GM23338 (cell line): ENCODE data around the gene HSD3B7. TPM values are rescaled to one million over a fixed set of nuclear protein-coding genes. Genes with fewer than 3 reads are reported as not detected.

Experiments
- ATAC-seq: fragments of 200-7000 bp; cut with Tn5 transposase; 3 replicates; pipeline ENCODE4 v1.9.1; 2020
- DNase-seq: peaks from one replicate; pipeline ENCODE4 v3.0.0-alpha.2; 2015; ENCODE audit warnings: low spot score
- H2AFZ ChIP-seq: fragments of 200-600 bp; sonication (generic); 2 replicates; pipeline ENCODE4 v1.8.0; 2016; ENCODE audit warnings: antibody characterized with exemption, mild to moderate bottlenecking, moderate library complexity
- H3F3A ChIP-seq: fragments of 200-600 bp; sonication (generic); replicated peaks from 2 replicates; pipeline ENCODE4 v1.8.0; 2017; ENCODE audit warnings: antibody characterized with exemption, mixed run types, low read depth
- H3K27ac ChIP-seq: fragments of 200-600 bp; sonication (generic); 2 replicates; pipeline ENCODE4 v1.6.1; 2016; ENCODE audit warnings: low read depth
- H3K27me3 ChIP-seq: fragments of 200-600 bp; sonication (generic); 2 replicates; pipeline ENCODE4 v1.8.0; 2016; ENCODE audit warnings: mild to moderate bottlenecking, mixed run types, moderate library complexity; ENCODE audit not compliant: insufficient read depth
- H3K36me3 ChIP-seq: fragments of 200-600 bp; sonication (generic); 2 replicates; pipeline ENCODE4 v1.8.0; 2016; ENCODE audit warnings: mild to moderate bottlenecking; ENCODE audit not compliant: insufficient read depth
- H3K4me1 ChIP-seq: fragments of 200-600 bp; sonication (generic); 2 replicates; pipeline ENCODE4 v1.8.0; 2016; ENCODE audit warnings: mild to moderate bottlenecking, moderate library complexity; ENCODE audit not compliant: insufficient read depth
- H3K4me2 ChIP-seq: fragments of 200-600 bp; sonication (generic); 2 replicates; pipeline ENCODE4 v1.7.1; 2017; ENCODE audit warnings: mixed run types
- H3K4me3 ChIP-seq: fragments of 200-600 bp; sonication (generic); 2 replicates; pipeline ENCODE4 v1.6.1; 2016; ENCODE audit warnings: mixed run types
- H3K79me2 ChIP-seq: fragments of 200-600 bp; sonication (generic); replicated peaks from 2 replicates; pipeline ENCODE4 v1.8.0; 2017; ENCODE audit warnings: mild to moderate bottlenecking; ENCODE audit not compliant: insufficient read depth
- H3K9me2 ChIP-seq: fragments of 200-600 bp; sonication (generic); 2 replicates; pipeline ENCODE4 v1.8.0; 2017; ENCODE audit not compliant: insufficient read depth
- H4K20me1 ChIP-seq: fragments of 200-600 bp; sonication (generic); replicated peaks from 2 replicates; pipeline ENCODE4 v1.8.0; 2017; ENCODE audit warnings: mild to moderate bottlenecking; ENCODE audit not compliant: insufficient read depth
- H3K27ac Mint-ChIP-seq: 2 replicates; pipeline ENCODE4 v1.8.0; 2020; ENCODE audit warnings: inconsistent platforms, mild to moderate bottlenecking, moderate library complexity, mixed read lengths
- H3K27me3 Mint-ChIP-seq: 3 replicates; pipeline ENCODE4 v1.8.0; 2022; ENCODE audit warnings: low read depth, mild to moderate bottlenecking, moderate library complexity, mixed read lengths, inconsistent platforms; ENCODE audit not compliant: insufficient read depth, poor library complexity
- H3K36me3 Mint-ChIP-seq: 3 replicates; pipeline ENCODE4 v1.8.0; 2021; ENCODE audit warnings: low read depth, mild to moderate bottlenecking, inconsistent platforms, moderate library complexity, mixed read lengths
- H3K4me1 Mint-ChIP-seq: 3 replicates; pipeline ENCODE4 v1.8.0; 2020; ENCODE audit warnings: mild to moderate bottlenecking, inconsistent platforms, mixed read lengths
- H3K4me3 Mint-ChIP-seq: 3 replicates; pipeline ENCODE4 v1.8.0; 2021; ENCODE audit warnings: moderate library complexity, mild to moderate bottlenecking, inconsistent platforms, mixed read lengths
- H3K9me3 Mint-ChIP-seq: 3 replicates; pipeline ENCODE4 v1.8.0; 2020; ENCODE audit warnings: moderate library complexity, mild to moderate bottlenecking, inconsistent platforms, mixed read lengths
- CREB1 ChIP-seq: fragments of 250-450 bp; sonication (Bioruptor Pico); IDR thresholded peaks from 2 replicates; pipeline ENCODE4 v1.5.0; 2020; ENCODE audit warnings: low read depth, mild to moderate bottlenecking, moderate library complexity
- EZH2 ChIP-seq: fragments of 200-600 bp; sonication (generic); IDR thresholded peaks from one replicate; pipeline ENCODE4 v1.8.0; 2017; ENCODE audit warnings: antibody characterized with exemption, mild to moderate bottlenecking, low read depth; ENCODE audit not compliant: unreplicated experiment
- EZH2phosphoT487 ChIP-seq: fragments of 200-600 bp; sonication (generic); IDR thresholded peaks from one replicate; pipeline ENCODE4 v1.8.1; 2018; ENCODE audit warnings: antibody characterized with exemption; ENCODE audit not compliant: unreplicated experiment
- JUNB ChIP-seq: IDR thresholded peaks from one replicate; pipeline ENCODE4 v1.6.1; 2016; ENCODE audit warnings: antibody characterized with exemption; ENCODE audit not compliant: unreplicated experiment
- NANOG ChIP-seq: IDR thresholded peaks from 2 replicates; pipeline ENCODE4 v1.6.1; 2016; ENCODE audit warnings: antibody characterized with exemption, borderline replicate concordance
- POLR2AphosphoS5 ChIP-seq: IDR thresholded peaks from 2 replicates; pipeline ENCODE4 v1.6.1; 2016; ENCODE audit warnings: antibody characterized with exemption, low read depth
- REST ChIP-seq: IDR thresholded peaks from one replicate; pipeline ENCODE4 v1.6.1; 2018; ENCODE audit warnings: antibody characterized with exemption; ENCODE audit not compliant: unreplicated experiment
- STAT1 ChIP-seq: IDR thresholded peaks from one replicate; pipeline ENCODE4 v1.6.1; 2016; ENCODE audit warnings: antibody characterized with exemption; ENCODE audit not compliant: unreplicated experiment
- ZNF114 ChIP-seq: fragments of 250-450 bp; sonication (Bioruptor Pico); IDR thresholded peaks from 2 replicates; pipeline ENCODE4 v1.5.0; 2020; ENCODE audit warnings: mild to moderate bottlenecking, moderate library complexity
- ZNF331 ChIP-seq: fragments of 250-450 bp; sonication (Bioruptor Pico); IDR thresholded peaks from 2 replicates; pipeline ENCODE4 v1.5.0; 2020; ENCODE audit warnings: low read depth, mild to moderate bottlenecking, moderate library complexity
- polyA plus RNA-seq: library from polyadenylated mRNA; unstranded; fragments of >200 nt; fragmentation: Nextera tagmentation; extraction: Ambion mirVana; gene quantifications from 2 replicates; pipeline ENCODE4 v1.2.1, GENCODE V29; 2016
- total RNA-seq: library from RNA; depleted of rRNA; stranded (reverse); fragments of >200 nt; shearing (Covaris generic); gene quantifications from 2 replicates; pipeline ENCODE4 v1.2.3, GENCODE V29; 2014
- TF ChIP-seq, protein P1 (sequence below): IDR thresholded peaks from 2 replicates; pipeline ENCODE4 v1.6.1; 2016; ENCODE audit warnings: antibody characterized with exemption

The HSD3B7 gene
- total and polyA plus RNA-seq, 2 experiments from 2014 or later = 4.3 to 12.2 TPM

GRCh38 chr16:30969246-30969842, 15.7 kb upstream of the HSD3B7 start:
- no peak for DNase-seq
- H3K4me3 Mint-ChIP-seq = no peak overlapping the region
- no peak overlapping the region for H3K27ac ChIP-seq
- no peaks in the 10 kb centered on the region; the same call in none of the 2 replicates for H4K20me1 ChIP-seq
- peaks cover 12% of the 10 kb centered on the region for H3K27me3 Mint-ChIP-seq
- H2AFZ ChIP-seq = no peak overlapping the region
- H3K27me3 ChIP-seq = no peaks in the 10 kb centered on the region
- no peaks in the 10 kb centered on the region for H3F3A ChIP-seq
- H3K9me3 Mint-ChIP-seq = no peaks in the 10 kb centered on the region
- no peaks in the 10 kb centered on the region for H3K79me2 ChIP-seq
- no peak for ATAC-seq
- no peak overlapping the region for H3K4me3 ChIP-seq
- no peaks in the 10 kb centered on the region; the same call in 2 of the 3 replicates for H3K4me1 Mint-ChIP-seq
- peaks cover 46% of the 10 kb centered on the region for H3K36me3 ChIP-seq
- H3K9me2 ChIP-seq = no peaks in the 10 kb centered on the region
- H3K4me1 ChIP-seq = no peaks in the 10 kb centered on the region
- H3K36me3 Mint-ChIP-seq = peaks cover 88% of the 10 kb centered on the region
- no peak overlapping the region for H3K27ac Mint-ChIP-seq
- TF ChIP-seq CREB1 (CRISPR knock-in tag) (no peak), STAT1 (no peak)
- TF ChIP-seq, protein P1, sequence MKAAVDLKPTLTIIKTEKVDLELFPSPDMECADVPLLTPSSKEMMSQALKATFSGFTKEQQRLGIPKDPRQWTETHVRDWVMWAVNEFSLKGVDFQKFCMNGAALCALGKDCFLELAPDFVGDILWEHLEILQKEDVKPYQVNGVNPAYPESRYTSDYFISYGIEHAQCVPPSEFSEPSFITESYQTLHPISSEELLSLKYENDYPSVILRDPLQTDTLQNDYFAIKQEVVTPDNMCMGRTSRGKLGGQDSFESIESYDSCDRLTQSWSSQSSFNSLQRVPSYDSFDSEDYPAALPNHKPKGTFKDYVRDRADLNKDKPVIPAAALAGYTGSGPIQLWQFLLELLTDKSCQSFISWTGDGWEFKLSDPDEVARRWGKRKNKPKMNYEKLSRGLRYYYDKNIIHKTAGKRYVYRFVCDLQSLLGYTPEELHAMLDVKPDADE = no peak
- no peak overlapping the region for H3K4me2 ChIP-seq

DNA sequence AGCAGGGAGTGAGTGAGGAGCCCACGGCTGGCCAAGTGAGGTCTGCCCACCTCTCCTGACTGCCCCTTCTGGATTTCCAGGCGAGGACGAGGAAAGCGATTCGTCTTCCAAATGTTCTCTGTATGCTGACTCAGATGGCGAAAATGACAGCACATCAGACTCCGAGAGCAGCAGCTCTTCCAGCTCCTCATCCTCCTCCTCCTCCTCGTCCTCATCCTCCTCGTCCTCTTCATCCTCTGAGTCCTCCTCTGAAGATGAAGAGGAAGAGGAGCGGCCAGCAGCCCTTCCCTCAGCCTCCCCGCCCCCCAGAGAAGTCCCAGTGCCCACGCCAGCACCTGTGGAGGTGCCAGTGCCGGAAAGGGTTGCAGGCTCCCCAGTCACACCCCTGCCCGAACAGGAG, 13.7 kb upstream of the HSD3B7 start:
- H3K79me2 ChIP-seq = no peaks in the 10 kb centered on the region
- no peaks in the 10 kb centered on the region for H3K4me1 ChIP-seq
- no peaks in the 10 kb centered on the region for H3K27me3 ChIP-seq
- Mint-ChIP-seq H3K9me3 (no peaks in the 10 kb centered on the region), H3K27ac (no peak overlapping the region), H3K4me1 (no peaks in the 10 kb centered on the region; the same call in 2 of the 3 replicates), H3K27me3 (peaks cover 11% of the 10 kb centered on the region), H3K36me3 (peaks cover 86% of the 10 kb centered on the region), H3K4me3 (no peak overlapping the region)
- no peak overlapping the region for H3K27ac ChIP-seq
- H2AFZ ChIP-seq = no peak overlapping the region
- no peak overlapping the region for H3K4me2 ChIP-seq
- no peaks in the 10 kb centered on the region for H3K9me2 ChIP-seq
- no peak for ATAC-seq
- 0 out of 2 replicates have a peak, but pooled peaks cover 3% of the 10 kb centered on the region for H3F3A ChIP-seq
- H4K20me1 ChIP-seq = no peaks in the 10 kb centered on the region
- no peak overlapping the region for H3K4me3 ChIP-seq
- DNase-seq = no peak
- H3K36me3 ChIP-seq = peaks cover 50% of the 10 kb centered on the region
- TF ChIP-seq ZNF331 (CRISPR knock-in tag) (no peak), JUNB (no peak), NANOG (no peak), EZH2 (no peak), POLR2AphosphoS5 (no peak), EZH2phosphoT487 (no peak), REST (no peak), CREB1 (CRISPR knock-in tag) (no peak), ZNF114 (CRISPR knock-in tag) (no peak), STAT1 (no peak)
